Astrocyte of the spinal cord (primary cell): Measurements from ENCODE around the gene MEIS2.
A peak's percentile ranks its signal among the peaks of the same experiment; 100 is the strongest.

Source experiments
- DNase-seq: peaks from one replicate; pipeline ENCODE4 v3.0.0; 2011; ENCODE audit warnings: low read depth, low spot score
- H3K4me3 ChIP-seq: 2 replicates; pipeline ENCODE4 v1.5.1; 2011; ENCODE audit warnings: low read depth, mild to moderate bottlenecking, low read length, moderate library complexity
- in situ Hi-C: cut with HindIII; loops from 2 replicates; pipeline ENCODE4 v1.10.0; 2017; ENCODE audit warnings: low sequenced_read_pairs
- TF ChIP-seq, protein P1 (sequence below): IDR thresholded peaks from 2 replicates; pipeline ENCODE4 v1.5.1; 2012; ENCODE audit warnings: low read depth, mild to moderate bottlenecking, low read length, inconsistent platforms

MEIS2 gene

DNA sequence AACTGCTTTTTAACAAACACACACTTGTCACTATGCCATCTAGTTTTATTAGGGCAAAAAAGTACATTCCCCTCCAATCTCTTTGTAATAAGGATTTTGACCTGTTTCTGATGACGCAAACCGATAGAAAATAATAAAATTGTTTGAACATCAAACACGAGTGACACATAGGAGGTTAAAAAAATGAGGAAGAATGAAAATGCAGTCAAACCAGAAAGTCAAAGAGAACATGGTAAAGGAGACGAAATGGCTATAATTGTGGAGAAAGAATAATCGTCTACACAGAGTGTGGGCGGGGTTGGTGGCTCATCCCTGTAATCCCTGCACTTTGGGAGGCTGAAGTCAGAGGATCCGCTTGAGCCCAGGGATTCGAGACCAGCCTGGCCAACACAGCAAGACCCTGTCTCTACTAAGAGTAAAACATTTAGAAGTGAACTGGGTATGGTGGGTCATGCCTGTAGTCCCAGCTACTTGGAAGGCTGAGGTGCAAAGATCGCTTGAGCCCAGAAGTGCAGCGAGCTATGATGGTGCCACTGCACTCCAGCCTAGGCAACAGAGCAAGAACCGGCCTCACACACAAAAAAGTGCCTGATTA is 83.2 kb downstream of the MEIS2 start:
- in situ Hi-C loops = no loop called here

GRCh38 chr15:37016231-37016630 is 84.1 kb downstream of the MEIS2 start:
- no peak overlapping the region for H3K4me3 ChIP-seq
- TF ChIP-seq, protein P1, sequence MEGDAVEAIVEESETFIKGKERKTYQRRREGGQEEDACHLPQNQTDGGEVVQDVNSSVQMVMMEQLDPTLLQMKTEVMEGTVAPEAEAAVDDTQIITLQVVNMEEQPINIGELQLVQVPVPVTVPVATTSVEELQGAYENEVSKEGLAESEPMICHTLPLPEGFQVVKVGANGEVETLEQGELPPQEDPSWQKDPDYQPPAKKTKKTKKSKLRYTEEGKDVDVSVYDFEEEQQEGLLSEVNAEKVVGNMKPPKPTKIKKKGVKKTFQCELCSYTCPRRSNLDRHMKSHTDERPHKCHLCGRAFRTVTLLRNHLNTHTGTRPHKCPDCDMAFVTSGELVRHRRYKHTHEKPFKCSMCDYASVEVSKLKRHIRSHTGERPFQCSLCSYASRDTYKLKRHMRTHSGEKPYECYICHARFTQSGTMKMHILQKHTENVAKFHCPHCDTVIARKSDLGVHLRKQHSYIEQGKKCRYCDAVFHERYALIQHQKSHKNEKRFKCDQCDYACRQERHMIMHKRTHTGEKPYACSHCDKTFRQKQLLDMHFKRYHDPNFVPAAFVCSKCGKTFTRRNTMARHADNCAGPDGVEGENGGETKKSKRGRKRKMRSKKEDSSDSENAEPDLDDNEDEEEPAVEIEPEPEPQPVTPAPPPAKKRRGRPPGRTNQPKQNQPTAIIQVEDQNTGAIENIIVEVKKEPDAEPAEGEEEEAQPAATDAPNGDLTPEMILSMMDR = no peak
- DNase-seq = peak; percentile 85

More for the DNA sequence above, 83.2 kb downstream of the MEIS2 start:
- DNase-seq = no peak
- H3K4me3 ChIP-seq = no peak overlapping the region
- TF ChIP-seq, protein P1 = no peak

GRCh38 chr15:37015451-37015850 is 84.9 kb downstream of the MEIS2 start:
- TF ChIP-seq, protein P1 = no peak
- in situ Hi-C loops = no loop called here
- no peak overlapping the region for H3K4me3 ChIP-seq
- DNase-seq = no peak

More at GRCh38 chr15:37016231-37016630, 84.1 kb downstream of the MEIS2 start:
- in situ Hi-C loops = no loop called here

- no peak overlapping the region for H3K4me3 ChIP-seq
- in situ Hi-C loops = no loop called here
- peak; percentile 47 for DNase-seq
- TF ChIP-seq, protein P1 = no peak
These were observed 85.3 kb downstream of the MEIS2 start for GRCh38 chr15:37015035-37015434.

DNA sequence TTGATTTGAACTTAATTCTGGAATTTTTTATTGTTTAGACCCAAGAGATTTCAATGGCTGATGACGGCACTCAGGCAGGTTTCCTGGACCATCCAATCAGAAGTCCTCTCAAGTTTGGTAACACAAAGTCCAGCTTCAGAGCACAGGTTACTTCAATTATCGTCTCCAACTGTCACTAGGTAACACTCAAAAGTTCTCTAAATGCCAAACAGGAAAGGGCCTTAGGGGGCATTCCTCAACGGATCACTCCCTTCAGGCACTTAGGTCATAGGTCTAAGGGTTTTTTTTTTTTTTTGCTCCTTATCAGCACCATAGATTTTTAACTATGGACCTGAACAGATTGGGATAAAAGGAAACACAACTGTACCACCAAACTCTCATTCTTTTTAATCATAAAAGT is 85.8 kb downstream of the MEIS2 start:
- DNase-seq = no peak
- in situ Hi-C loops = no loop called here
- H3K4me3 ChIP-seq = no peak overlapping the region
- TF ChIP-seq, protein P1 = no peak

GRCh38 chr15:37014137-37014536 is 86.2 kb downstream of the MEIS2 start:
- DNase-seq = no peak
- H3K4me3 ChIP-seq = no peak overlapping the region
- in situ Hi-C loops = no loop called here
- TF ChIP-seq, protein P1 = no peak
